ENCODE data around the gene SHC3.

The SHC3 gene

GRCh38 chr9:89058906-89059305, 119.7 kb downstream of the SHC3 start:
- ChIA-PET POLR2A (no interaction called here), CTCF (no interaction called here)
- 97% methylated on average over 11 of the region's 12 CpGs for WGBS (ENCODE audit: insufficient coverage)
- no peaks in the 10 kb centered on the region for H3K36me3 ChIP-seq (ENCODE audit: control insufficient read depth in 4 of 4, insufficient read depth in 4 of 4, low read length in 3 of 4)
- H3K27ac ChIP-seq (ENCODE audit: insufficient read depth in 1 of 2, low read depth in 1 of 2, low read length in 2 of 2, poor library complexity in 1 of 2, severe bottlenecking in 2 of 2) = no peak overlapping the region
- H3K9me3 ChIP-seq (ENCODE audit: control extremely low read depth in 1 of 5, control insufficient read depth in 4 of 5, insufficient read depth in 2 of 5, low read depth in 1 of 5, low read length in 4 of 5) = peaks cover 0 to 12% (median 0%) of the 10 kb centered on the region in 5 experiments
- H3K4me3 ChIP-seq (ENCODE audit: control insufficient read depth in 1 of 7, extremely low read depth in 1 of 7, insufficient read depth in 4 of 7, low read depth in 2 of 7, low read length in 6 of 7) = no peak overlapping the region
- H3K27me3 ChIP-seq (replicated peaks in 2 of 5; ENCODE audit: control insufficient read depth in 4 of 5, insufficient read depth in 5 of 5, low read length in 4 of 5) = peaks cover 0 to 4% (median 3%) of the 10 kb centered on the region in 5 experiments
- H3K4me1 ChIP-seq (ENCODE audit: control extremely low read depth in 1 of 4, control insufficient read depth in 4 of 4, insufficient read depth in 4 of 4, low read length in 3 of 4) = no peaks in the 10 kb centered on the region
- DNase-seq = no peak

GRCh38 chr9:89054865-89055495, 123.6 kb downstream of the SHC3 start:
- Histone ChIP-seq H3K36me3 (ENCODE audit: control insufficient read depth in 4 of 4, insufficient read depth in 4 of 4, low read length in 3 of 4) (no peaks in the 10 kb centered on the region), H3K9me3 (ENCODE audit: control extremely low read depth in 1 of 5, control insufficient read depth in 4 of 5, insufficient read depth in 2 of 5, low read depth in 1 of 5, low read length in 4 of 5) (peaks cover 0 to 12% (median 0%) of the 10 kb centered on the region in 5 experiments), H3K27me3 (replicated peaks in 2 of 5; ENCODE audit: control insufficient read depth in 4 of 5, insufficient read depth in 5 of 5, low read length in 4 of 5) (peaks cover 0 to 4% (median 0%) of the 10 kb centered on the region in 5 experiments), H3K27ac (ENCODE audit: insufficient read depth in 1 of 2, low read depth in 1 of 2, low read length in 2 of 2, poor library complexity in 1 of 2, severe bottlenecking in 2 of 2) (no peak overlapping the region), H3K4me1 (ENCODE audit: control extremely low read depth in 1 of 4, control insufficient read depth in 4 of 4, insufficient read depth in 4 of 4, low read length in 3 of 4) (no peaks in the 10 kb centered on the region), H3K4me3 (ENCODE audit: control insufficient read depth in 1 of 7, extremely low read depth in 1 of 7, insufficient read depth in 4 of 7, low read depth in 2 of 7, low read length in 6 of 7) (no peak overlapping the region)
- 100% methylated on average over 5 of the region's 8 CpGs for WGBS (ENCODE audit: insufficient coverage)
- ChIA-PET CTCF (no interaction called here), POLR2A (no interaction called here)
- DNase-seq = no peak

GRCh38 chr9:89053301-89053700, 125.3 kb downstream of the SHC3 start:
- no peaks in the 10 kb centered on the region for H3K36me3 ChIP-seq (ENCODE audit: control insufficient read depth in 4 of 4, insufficient read depth in 4 of 4, low read length in 3 of 4)
- DNase-seq = no peak
- no peaks in the 10 kb centered on the region for H3K4me1 ChIP-seq (ENCODE audit: control extremely low read depth in 1 of 4, control insufficient read depth in 4 of 4, insufficient read depth in 4 of 4, low read length in 3 of 4)
- CTCF ChIA-PET = no interaction called here
- peaks cover 0 to 4% (median 0%) of the 10 kb centered on the region in 5 experiments for H3K9me3 ChIP-seq (ENCODE audit: control extremely low read depth in 1 of 5, control insufficient read depth in 4 of 5, insufficient read depth in 2 of 5, low read depth in 1 of 5, low read length in 4 of 5)
- H3K27ac ChIP-seq (ENCODE audit: insufficient read depth in 1 of 2, low read depth in 1 of 2, low read length in 2 of 2, poor library complexity in 1 of 2, severe bottlenecking in 2 of 2) = no peak overlapping the region
- POLR2A ChIA-PET = no interaction called here
- 93% methylated on average over 4 of the region's 5 CpGs for WGBS (ENCODE audit: insufficient coverage)
- H3K4me3 ChIP-seq (ENCODE audit: control insufficient read depth in 1 of 7, extremely low read depth in 1 of 7, insufficient read depth in 4 of 7, low read depth in 2 of 7, low read length in 6 of 7) = no peak overlapping the region
- peaks cover 0 to 4% (median 2%) of the 10 kb centered on the region in 5 experiments for H3K27me3 ChIP-seq (replicated peaks in 2 of 5; ENCODE audit: control insufficient read depth in 4 of 5, insufficient read depth in 5 of 5, low read length in 4 of 5)

- ChIA-PET CTCF (no interaction called here), POLR2A (no interaction called here)
- Histone ChIP-seq H3K27me3 (replicated peaks in 2 of 5; ENCODE audit: control insufficient read depth in 4 of 5, insufficient read depth in 5 of 5, low read length in 4 of 5) (peaks cover 0 to 4% (median 0%) of the 10 kb centered on the region in 5 experiments), H3K27ac (ENCODE audit: insufficient read depth in 1 of 2, low read depth in 1 of 2, low read length in 2 of 2, poor library complexity in 1 of 2, severe bottlenecking in 2 of 2) (no peak overlapping the region), H3K4me3 (ENCODE audit: control insufficient read depth in 1 of 7, extremely low read depth in 1 of 7, insufficient read depth in 4 of 7, low read depth in 2 of 7, low read length in 6 of 7) (no peak overlapping the region), H3K4me1 (ENCODE audit: control extremely low read depth in 1 of 4, control insufficient read depth in 4 of 4, insufficient read depth in 4 of 4, low read length in 3 of 4) (no peaks in the 10 kb centered on the region), H3K9me3 (ENCODE audit: control extremely low read depth in 1 of 5, control insufficient read depth in 4 of 5, insufficient read depth in 2 of 5, low read depth in 1 of 5, low read length in 4 of 5) (no peaks in the 10 kb centered on the region), H3K36me3 (ENCODE audit: control insufficient read depth in 4 of 4, insufficient read depth in 4 of 4, low read length in 3 of 4) (no peaks in the 10 kb centered on the region)
- 90% methylated on average over 4 of the region's 6 CpGs for WGBS (ENCODE audit: insufficient coverage)
- peak; percentile 28 to 48 (median 34) for DNase-seq
These were observed 126.0 kb downstream of the SHC3 start for GRCh38 chr9:89052470-89053097.

DNA sequence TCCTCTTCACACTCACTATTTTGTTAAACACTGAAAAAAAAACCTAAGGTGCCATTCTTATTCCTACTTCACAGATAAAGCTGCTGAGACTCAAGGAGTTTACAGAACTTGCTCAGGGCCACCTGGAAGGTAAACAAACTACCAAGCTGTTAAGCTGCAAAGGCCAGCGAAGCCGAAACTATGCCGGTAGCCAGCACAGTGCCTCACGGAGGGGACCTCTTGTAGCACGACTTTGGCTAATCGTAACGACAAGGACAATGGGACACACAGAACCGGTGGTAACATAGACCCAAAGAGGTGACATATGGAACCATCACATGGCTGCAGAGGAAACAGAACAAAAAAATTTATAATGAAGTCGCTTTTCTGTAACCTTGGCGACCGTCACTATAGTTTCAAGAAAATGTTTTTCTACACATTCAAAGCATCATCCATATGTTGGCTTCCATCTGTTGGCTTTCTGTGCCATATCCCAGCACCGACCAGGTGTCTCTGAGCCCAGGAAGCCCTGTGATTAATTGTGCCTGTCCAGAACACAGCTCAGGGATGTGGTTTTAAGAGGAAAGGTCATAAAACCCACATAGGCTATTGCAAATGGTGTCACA, 127.1 kb downstream of the SHC3 start:
- CTCF ChIA-PET = no interaction called here

DNA sequence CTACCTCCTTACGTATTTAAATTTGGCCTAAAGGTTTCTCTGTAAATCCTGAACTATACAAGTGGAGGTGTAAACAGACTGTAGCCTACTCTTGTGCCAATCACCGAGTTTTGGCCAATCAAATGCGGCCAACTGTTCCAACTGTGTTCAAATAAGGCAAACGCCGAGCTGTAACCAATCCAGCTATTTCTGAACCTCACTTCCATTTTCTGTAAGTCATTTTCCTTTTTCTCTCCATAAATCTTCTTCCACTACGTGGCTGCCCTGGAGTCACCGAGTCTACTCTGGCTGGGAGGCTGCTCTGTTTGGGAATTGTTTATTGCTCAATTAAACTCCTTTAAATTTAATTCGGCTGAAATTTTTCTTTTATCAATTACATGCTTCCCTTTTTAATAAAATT, 129.0 kb downstream of the SHC3 start:
- Histone ChIP-seq H3K4me1 (ENCODE audit: control extremely low read depth in 1 of 4, control insufficient read depth in 4 of 4, insufficient read depth in 4 of 4, low read length in 3 of 4) (no peaks in the 10 kb centered on the region), H3K9me3 (ENCODE audit: control extremely low read depth in 1 of 5, control insufficient read depth in 4 of 5, insufficient read depth in 2 of 5, low read depth in 1 of 5, low read length in 4 of 5) (no peaks in the 10 kb centered on the region), H3K36me3 (ENCODE audit: control insufficient read depth in 4 of 4, insufficient read depth in 4 of 4, low read length in 3 of 4) (no peaks in the 10 kb centered on the region), H3K27me3 (replicated peaks in 2 of 5; ENCODE audit: control insufficient read depth in 4 of 5, insufficient read depth in 5 of 5, low read length in 4 of 5) (peaks cover 0 to 7% (median 0%) of the 10 kb centered on the region in 5 experiments), H3K4me3 (ENCODE audit: control insufficient read depth in 1 of 7, extremely low read depth in 1 of 7, insufficient read depth in 4 of 7, low read depth in 2 of 7, low read length in 6 of 7) (no peak overlapping the region), H3K27ac (ENCODE audit: insufficient read depth in 1 of 2, low read depth in 1 of 2, low read length in 2 of 2, poor library complexity in 1 of 2, severe bottlenecking in 2 of 2) (no peak overlapping the region)
- WGBS (ENCODE audit: insufficient coverage) = 100% methylated on average over 3 of the region's 8 CpGs
- ChIA-PET POLR2A (no interaction called here), CTCF (no interaction called here)
- DNase-seq = no peak

More for the DNA sequence above, 127.1 kb downstream of the SHC3 start:
- Histone ChIP-seq H3K4me1 (ENCODE audit: control extremely low read depth in 1 of 4, control insufficient read depth in 4 of 4, insufficient read depth in 4 of 4, low read length in 3 of 4) (no peaks in the 10 kb centered on the region), H3K27ac (ENCODE audit: insufficient read depth in 1 of 2, low read depth in 1 of 2, low read length in 2 of 2, poor library complexity in 1 of 2, severe bottlenecking in 2 of 2) (no peak overlapping the region), H3K9me3 (ENCODE audit: control extremely low read depth in 1 of 5, control insufficient read depth in 4 of 5, insufficient read depth in 2 of 5, low read depth in 1 of 5, low read length in 4 of 5) (no peaks in the 10 kb centered on the region), H3K27me3 (replicated peaks in 2 of 5; ENCODE audit: control insufficient read depth in 4 of 5, insufficient read depth in 5 of 5, low read length in 4 of 5) (peaks cover 0 to 7% (median 0%) of the 10 kb centered on the region in 5 experiments), H3K4me3 (ENCODE audit: control insufficient read depth in 1 of 7, extremely low read depth in 1 of 7, insufficient read depth in 4 of 7, low read depth in 2 of 7, low read length in 6 of 7) (no peak overlapping the region), H3K36me3 (ENCODE audit: control insufficient read depth in 4 of 4, insufficient read depth in 4 of 4, low read length in 3 of 4) (no peaks in the 10 kb centered on the region)
- POLR2A ChIA-PET = no interaction called here
- DNase-seq = no peak
- WGBS (ENCODE audit: insufficient coverage) = 93% methylated on average over 12 of the region's 12 CpGs

DNA sequence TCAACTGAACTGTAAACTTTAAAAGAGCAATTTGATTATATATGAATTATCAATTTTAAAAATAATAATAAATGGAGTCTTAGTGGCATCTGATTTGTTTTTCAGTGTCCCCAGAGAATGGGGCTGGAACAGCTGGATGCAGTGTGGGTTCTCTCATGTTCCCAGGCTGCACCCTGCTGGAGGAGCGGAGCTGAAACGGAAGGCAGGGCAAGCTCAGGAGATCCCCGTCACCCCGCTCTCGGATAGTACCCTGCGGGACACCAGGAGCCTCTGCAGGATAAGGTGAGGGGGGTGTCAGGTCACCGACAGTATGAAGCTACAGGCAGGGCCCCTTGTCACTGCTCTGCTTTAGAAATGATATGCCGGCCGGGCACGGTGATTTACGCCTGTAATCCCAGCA, 130.0 kb downstream of the SHC3 start:
- Histone ChIP-seq H3K27ac (ENCODE audit: insufficient read depth in 1 of 2, low read depth in 1 of 2, low read length in 2 of 2, poor library complexity in 1 of 2, severe bottlenecking in 2 of 2) (no peak overlapping the region), H3K9me3 (ENCODE audit: control extremely low read depth in 1 of 5, control insufficient read depth in 4 of 5, insufficient read depth in 2 of 5, low read depth in 1 of 5, low read length in 4 of 5) (no peaks in the 10 kb centered on the region), H3K4me3 (ENCODE audit: control insufficient read depth in 1 of 7, extremely low read depth in 1 of 7, insufficient read depth in 4 of 7, low read depth in 2 of 7, low read length in 6 of 7) (no peak overlapping the region), H3K27me3 (replicated peaks in 2 of 5; ENCODE audit: control insufficient read depth in 4 of 5, insufficient read depth in 5 of 5, low read length in 4 of 5) (peaks cover 0 to 7% (median 0%) of the 10 kb centered on the region in 5 experiments), H3K36me3 (ENCODE audit: control insufficient read depth in 4 of 4, insufficient read depth in 4 of 4, low read length in 3 of 4) (no peaks in the 10 kb centered on the region), H3K4me1 (ENCODE audit: control extremely low read depth in 1 of 4, control insufficient read depth in 4 of 4, insufficient read depth in 4 of 4, low read length in 3 of 4) (no peaks in the 10 kb centered on the region)
- 91% methylated on average over 11 of the region's 11 CpGs for WGBS (ENCODE audit: insufficient coverage)
- ChIA-PET POLR2A (no interaction called here), CTCF (no interaction called here)
- DNase-seq = no peak

Measured in common myeloid progenitor, CD34-positive (primary cell).